Loucy (cell line): ENCODE data around the gene BANP.

Experiments
- H2AFZ ChIP-seq: fragments of 200-600 bp; sonication (generic); 2 replicates; pipeline ENCODE4 v1.6.0; 2016; ENCODE audit warnings: antibody characterized with exemption, mild to moderate bottlenecking, low read length, moderate library complexity
- H3F3A ChIP-seq: fragments of 200-600 bp; 2 replicates; pipeline ENCODE4 v1.6.0; 2016; ENCODE audit warnings: antibody characterized with exemption, low read depth, mild to moderate bottlenecking
- H3K27me3 ChIP-seq: fragments of 200-600 bp; sonication (generic); 2 replicates; pipeline ENCODE4 v1.6.1; 2014; ENCODE audit warnings: low read length, mild to moderate bottlenecking; ENCODE audit not compliant: insufficient read depth, poor library complexity, severe bottlenecking
- H3K36me3 ChIP-seq: fragments of 200-600 bp; sonication (generic); 2 replicates; pipeline ENCODE4 v1.6.1; 2016; ENCODE audit warnings: low read length; ENCODE audit not compliant: insufficient read depth
- H3K4me1 ChIP-seq: fragments of 200-600 bp; sonication (generic); 2 replicates; pipeline ENCODE4 v1.5.1; 2014; ENCODE audit warnings: low read length, mild to moderate bottlenecking; ENCODE audit not compliant: insufficient read depth, poor library complexity, severe bottlenecking
- H3K4me2 ChIP-seq: fragments of 200-600 bp; sonication (generic); 2 replicates; pipeline ENCODE4 v1.6.0; 2014; ENCODE audit warnings: antibody characterized with exemption, low read length, low read depth, mild to moderate bottlenecking; ENCODE audit not compliant: poor library complexity, severe bottlenecking
- H3K4me3 ChIP-seq: fragments of 200-600 bp; sonication (generic); 2 replicates; pipeline ENCODE4 v1.5.1; 2014; ENCODE audit warnings: low read length, mild to moderate bottlenecking, mixed read lengths; ENCODE audit not compliant: poor library complexity, severe bottlenecking
- H3K79me2 ChIP-seq: fragments of 200-600 bp; sonication (generic); 2 replicates; pipeline ENCODE4 v1.6.1; 2014; ENCODE audit warnings: low read length; ENCODE audit not compliant: insufficient read depth
- H3K9ac ChIP-seq: fragments of 200-600 bp; sonication (generic); 2 replicates; pipeline ENCODE4 v1.6.0; 2014; ENCODE audit warnings: mild to moderate bottlenecking, low read depth, low read length, moderate library complexity; ENCODE audit not compliant: poor library complexity, severe bottlenecking
- H3K9me2 ChIP-seq: fragments of 200-600 bp; sonication (generic); replicated peaks from 2 replicates; pipeline ENCODE4 v1.6.1; 2016; ENCODE audit warnings: low read depth, low read length, mixed read lengths
- H3K9me3 ChIP-seq: fragments of 200-600 bp; sonication (generic); 2 replicates; pipeline ENCODE4 v1.6.1; 2014; ENCODE audit warnings: mild to moderate bottlenecking, antibody characterized with exemption, low read length, low read depth; ENCODE audit not compliant: insufficient read depth
- H4K20me1 ChIP-seq: fragments of 200-600 bp; sonication (generic); 2 replicates; pipeline ENCODE4 v1.6.0; 2014; ENCODE audit warnings: antibody characterized with exemption, low read length, mild to moderate bottlenecking; ENCODE audit not compliant: insufficient read depth, poor library complexity, severe bottlenecking
- CTCF ChIP-seq: fragments of 200-600 bp; sonication (generic); conservative IDR thresholded peaks from 2 replicates; pipeline ENCODE4 v1.5.1; 2014; ENCODE audit warnings: mild to moderate bottlenecking, antibody characterized with exemption, low read length
- EZH2phosphoT487 ChIP-seq: fragments of 200-600 bp; IDR thresholded peaks from 2 replicates; pipeline ENCODE4 v1.6.1; 2018; ENCODE audit warnings: antibody characterized with exemption, mild to moderate bottlenecking, moderate library complexity, borderline replicate concordance

BANP gene

GRCh38 chr16:87974178-87974577 lies 22.9 kb downstream of the BANP start:
- no peak overlapping the region for H3K4me3 ChIP-seq
- no peaks in the 10 kb centered on the region for H3K36me3 ChIP-seq
- peaks cover 53% of the 10 kb centered on the region; the same call in 1 of the 2 replicates for H3K79me2 ChIP-seq
- no peak overlapping the region for H3K9ac ChIP-seq
- no peaks in the 10 kb centered on the region for H3K27me3 ChIP-seq
- H2AFZ ChIP-seq, result no peak overlapping the region
- H3K9me3 ChIP-seq, result no peaks in the 10 kb centered on the region
- H3K4me2 ChIP-seq, result peak overlapping the region; percentile 20
- no peaks in the 10 kb centered on the region for H4K20me1 ChIP-seq
- H3K4me1 ChIP-seq, result peaks cover 8% of the 10 kb centered on the region
- H3K9me2 ChIP-seq, result no peaks in the 10 kb centered on the region
- TF ChIP-seq EZH2phosphoT487 (no peak), CTCF (no peak)
- no peaks in the 10 kb centered on the region for H3F3A ChIP-seq

DNA sequence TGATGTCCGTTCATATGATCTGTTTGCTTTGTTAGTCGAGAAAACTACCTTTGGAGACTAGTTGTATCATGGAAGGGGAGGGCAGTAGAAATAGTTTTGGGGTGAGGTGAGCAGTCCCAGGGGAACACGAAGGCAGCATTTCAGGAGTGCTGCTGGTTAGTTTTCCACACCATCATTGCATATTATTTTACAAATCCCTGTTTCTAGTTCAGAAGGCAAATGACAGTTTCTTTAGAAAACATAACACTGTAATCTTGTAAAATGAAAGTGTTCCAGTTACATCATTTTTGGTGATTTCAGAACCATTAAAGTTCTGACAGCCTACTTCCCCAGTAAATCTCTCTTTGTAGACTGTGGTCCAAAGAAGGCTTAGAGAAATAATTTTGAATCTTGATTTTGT lies 25.4 kb downstream of the BANP start:
- H3K36me3 ChIP-seq, result no peaks in the 10 kb centered on the region
- no peaks in the 10 kb centered on the region for H4K20me1 ChIP-seq
- no peak overlapping the region for H3K9ac ChIP-seq
- peaks cover 33% of the 10 kb centered on the region; the same call in 1 of the 2 replicates for H3K79me2 ChIP-seq
- H3K4me1 ChIP-seq, result peaks cover 8% of the 10 kb centered on the region
- H3F3A ChIP-seq, result no peaks in the 10 kb centered on the region
- H3K9me3 ChIP-seq, result no peaks in the 10 kb centered on the region
- no peak for TF ChIP-seq EZH2phosphoT487
- TF ChIP-seq CTCF, result no peak
- H3K4me2 ChIP-seq, result no peak overlapping the region
- no peak overlapping the region for H3K4me3 ChIP-seq
- no peaks in the 10 kb centered on the region for H3K9me2 ChIP-seq
- no peak overlapping the region for H2AFZ ChIP-seq
- H3K27me3 ChIP-seq, result no peaks in the 10 kb centered on the region

DNA sequence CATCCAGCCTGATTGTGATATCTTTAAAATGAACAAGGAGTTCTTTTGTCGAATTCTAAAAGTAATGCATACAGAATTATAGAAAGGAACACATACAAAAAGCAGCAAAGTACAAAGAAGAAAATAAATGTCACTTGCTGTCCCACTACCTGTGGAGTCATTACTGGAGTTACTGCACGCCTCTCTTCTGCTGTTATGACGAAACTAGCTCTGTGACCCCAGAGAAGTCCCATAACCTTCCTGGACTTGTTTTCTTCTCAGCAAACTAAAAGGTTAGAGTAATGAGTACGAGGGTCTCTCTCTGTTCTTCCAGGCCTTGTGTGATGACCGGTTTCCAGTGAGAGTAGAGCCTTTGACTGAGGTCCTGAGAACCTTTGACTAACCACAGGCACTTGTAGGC lies 26.9 kb downstream of the BANP start:
- H3K36me3 ChIP-seq, result no peaks in the 10 kb centered on the region
- no peaks in the 10 kb centered on the region for H3F3A ChIP-seq
- H3K79me2 ChIP-seq, result peaks cover 20% of the 10 kb centered on the region; the same call in 1 of the 2 replicates
- no peaks in the 10 kb centered on the region for H3K27me3 ChIP-seq
- no peaks in the 10 kb centered on the region for H3K9me2 ChIP-seq
- no peaks in the 10 kb centered on the region for H3K9me3 ChIP-seq
- TF ChIP-seq CTCF (no peak), EZH2phosphoT487 (no peak)
- no peak overlapping the region for H3K4me3 ChIP-seq
- no peaks in the 10 kb centered on the region for H4K20me1 ChIP-seq
- H3K4me2 ChIP-seq, result no peak overlapping the region
- H2AFZ ChIP-seq, result no peak overlapping the region
- peaks cover 8% of the 10 kb centered on the region for H3K4me1 ChIP-seq
- no peak overlapping the region for H3K9ac ChIP-seq
